Subcutaneous adipose tissue (tissue), 4 donors: ENCODE measurements around the gene DCTPP1. TPM values are rescaled to one million over a fixed set of nuclear protein-coding genes. Genes with fewer than 3 reads are reported as not detected.

Experiments
- total RNA-seq, 4 donors: library from RNA; depleted of rRNA; stranded (reverse); fragments of >200 nt; gene quantifications; one replicate each; pipeline ENCODE4 v1.1.0, GENCODE V29; 2016
- TF ChIP-seq, protein P1 (sequence below): fragments of 450-650 bp; IDR thresholded peaks from one replicate; pipeline ENCODE4 v1.5.1; 2016; ENCODE audit warnings: low read depth, mild to moderate bottlenecking, control low read depth, antibody characterized with exemption, moderate library complexity

Gene DCTPP1
- total RNA-seq, 4 donors from 2014 or later: 8.8 to 20.1 (median 15.2) TPM

DNA sequence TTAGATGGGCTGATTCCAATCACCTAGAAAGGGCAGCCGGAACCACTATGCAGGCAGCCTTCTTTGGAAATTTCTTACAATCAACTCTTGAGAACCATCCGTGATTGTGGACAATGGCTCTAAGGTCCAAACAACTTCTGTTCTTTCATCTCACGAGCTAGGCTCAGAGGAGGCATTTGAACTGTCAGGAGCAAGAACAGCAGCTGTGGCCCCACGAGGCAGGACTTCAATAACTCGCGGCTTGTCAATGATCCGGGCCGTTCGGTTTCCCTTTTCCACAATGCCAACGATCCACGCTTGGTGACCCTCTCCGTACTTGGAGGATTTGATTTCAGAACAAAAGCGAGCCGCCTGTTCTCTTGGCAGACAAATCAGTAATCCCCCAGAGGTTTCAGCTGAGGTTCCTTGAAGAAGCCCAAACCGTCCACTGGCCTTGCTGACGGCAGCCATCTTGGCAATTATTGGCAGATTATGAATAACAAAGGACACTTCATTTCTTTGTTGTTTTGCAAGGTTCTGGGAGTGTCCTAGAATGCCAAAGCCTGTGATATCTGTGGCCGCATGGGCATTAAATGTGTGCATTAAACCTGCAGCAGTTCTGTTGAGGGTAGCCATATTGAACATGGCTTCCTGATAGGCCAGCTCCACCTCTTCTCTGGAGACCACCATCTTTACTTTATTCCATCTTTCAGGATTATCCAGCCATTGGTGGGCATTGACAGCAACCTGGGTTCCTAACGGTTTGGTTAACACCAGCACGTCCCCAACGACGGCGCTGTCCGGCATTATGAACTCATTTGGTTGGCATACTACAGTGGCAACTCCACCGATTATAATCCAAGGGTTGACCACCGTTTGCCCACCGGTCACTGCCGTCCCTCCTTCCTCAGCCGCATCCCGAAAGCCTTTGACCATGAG lies 14.7 kb upstream of the DCTPP1 start:
- TF ChIP-seq, protein P1, sequence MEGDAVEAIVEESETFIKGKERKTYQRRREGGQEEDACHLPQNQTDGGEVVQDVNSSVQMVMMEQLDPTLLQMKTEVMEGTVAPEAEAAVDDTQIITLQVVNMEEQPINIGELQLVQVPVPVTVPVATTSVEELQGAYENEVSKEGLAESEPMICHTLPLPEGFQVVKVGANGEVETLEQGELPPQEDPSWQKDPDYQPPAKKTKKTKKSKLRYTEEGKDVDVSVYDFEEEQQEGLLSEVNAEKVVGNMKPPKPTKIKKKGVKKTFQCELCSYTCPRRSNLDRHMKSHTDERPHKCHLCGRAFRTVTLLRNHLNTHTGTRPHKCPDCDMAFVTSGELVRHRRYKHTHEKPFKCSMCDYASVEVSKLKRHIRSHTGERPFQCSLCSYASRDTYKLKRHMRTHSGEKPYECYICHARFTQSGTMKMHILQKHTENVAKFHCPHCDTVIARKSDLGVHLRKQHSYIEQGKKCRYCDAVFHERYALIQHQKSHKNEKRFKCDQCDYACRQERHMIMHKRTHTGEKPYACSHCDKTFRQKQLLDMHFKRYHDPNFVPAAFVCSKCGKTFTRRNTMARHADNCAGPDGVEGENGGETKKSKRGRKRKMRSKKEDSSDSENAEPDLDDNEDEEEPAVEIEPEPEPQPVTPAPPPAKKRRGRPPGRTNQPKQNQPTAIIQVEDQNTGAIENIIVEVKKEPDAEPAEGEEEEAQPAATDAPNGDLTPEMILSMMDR: no peak

DNA sequence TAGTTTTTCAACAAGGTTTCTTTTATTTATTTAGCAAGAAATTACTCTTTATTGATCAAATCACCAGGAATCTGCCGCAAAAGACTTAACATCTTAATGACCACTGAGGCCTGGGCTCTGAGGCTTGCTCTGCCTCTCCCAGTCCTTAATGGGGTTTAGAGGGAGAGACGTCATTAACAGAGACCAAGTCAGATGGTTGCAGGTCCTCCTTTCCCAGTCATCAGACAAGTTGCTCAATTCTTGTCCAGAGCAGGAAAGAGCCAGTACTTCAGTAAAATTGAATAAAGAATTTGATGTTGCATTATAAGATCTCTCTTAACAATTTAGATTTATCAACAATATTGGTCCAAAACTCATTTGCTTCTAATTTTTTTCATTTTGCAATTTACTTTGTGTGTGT lies 13.8 kb upstream of the DCTPP1 start:
- TF ChIP-seq, protein P1: no peak

DNA sequence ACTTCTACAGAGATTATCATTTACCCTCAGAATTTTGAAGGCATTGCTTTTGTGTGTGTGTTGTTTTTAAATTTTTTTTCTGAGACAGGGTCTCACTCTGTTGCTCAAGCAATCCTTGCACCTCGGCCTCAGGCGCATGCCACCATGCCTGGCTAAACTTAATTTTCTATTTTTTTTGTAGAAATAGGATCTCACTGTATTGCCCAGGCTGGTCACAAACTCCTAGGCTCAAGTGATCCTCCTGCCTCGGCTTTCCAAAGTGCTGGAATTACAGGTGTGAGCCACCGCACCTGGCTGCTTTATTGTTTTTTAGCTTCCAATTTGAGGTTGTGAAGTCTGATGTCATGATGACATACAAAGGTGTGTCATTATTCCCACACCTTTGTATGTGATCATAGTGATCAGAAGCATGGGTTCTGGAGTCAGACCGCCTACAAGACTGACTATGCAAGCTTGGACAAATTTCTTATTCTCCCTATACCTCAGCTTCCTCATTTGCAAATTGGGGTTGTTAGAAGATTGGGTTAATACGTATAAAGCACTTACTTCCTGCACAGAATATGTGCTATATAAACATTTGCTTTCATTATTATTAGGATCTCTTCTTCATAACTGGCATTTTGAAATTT lies 10.0 kb upstream of the DCTPP1 start:
- TF ChIP-seq, protein P1: no peak

DNA sequence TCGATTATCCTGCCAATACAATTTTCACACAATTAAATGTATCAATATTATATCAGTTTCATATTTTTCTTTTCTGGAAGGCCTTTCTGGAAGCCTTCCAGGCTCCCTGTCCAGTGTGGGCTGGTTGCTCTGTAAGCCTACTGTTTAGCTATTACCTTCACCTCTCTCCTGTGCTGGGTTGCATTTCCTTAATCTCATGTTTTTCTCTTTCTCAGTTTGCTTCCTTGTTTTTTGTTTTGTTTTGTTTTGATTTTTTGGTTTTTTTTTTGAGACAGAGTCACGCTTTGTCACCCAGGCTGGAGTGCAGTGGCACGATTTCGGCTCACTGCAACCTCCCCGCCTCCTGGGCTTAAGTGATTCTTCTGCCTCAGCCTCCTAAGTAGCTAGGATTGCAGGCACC lies 9.0 kb upstream of the DCTPP1 start:
- TF ChIP-seq, protein P1: no peak

DNA sequence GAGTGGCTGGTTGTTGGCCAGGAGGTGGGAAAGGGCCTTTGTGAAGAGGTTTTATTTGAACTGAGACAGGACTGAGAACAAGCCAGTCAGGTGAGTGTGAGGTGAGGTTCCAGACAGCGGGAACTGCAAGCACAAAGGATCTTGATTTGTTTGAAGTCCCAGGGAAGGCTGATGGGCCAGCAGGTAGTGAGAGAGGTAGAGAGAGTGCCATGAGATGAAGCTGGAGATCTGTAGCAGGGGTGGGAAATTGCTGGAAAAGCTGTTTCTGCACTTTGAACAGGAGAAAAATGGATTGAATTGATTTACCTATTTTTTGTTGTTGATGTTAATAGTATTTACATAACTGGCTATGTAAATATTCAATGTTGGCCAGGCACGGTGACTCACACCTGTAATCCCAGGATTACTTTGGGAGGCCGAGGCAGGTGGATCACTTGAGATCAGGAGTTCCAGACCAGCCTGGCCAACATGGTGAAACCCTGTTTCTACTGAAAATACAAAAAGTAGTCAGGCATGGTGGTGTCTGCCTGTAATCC lies 7.7 kb upstream of the DCTPP1 start:
- TF ChIP-seq, protein P1: no peak

DNA sequence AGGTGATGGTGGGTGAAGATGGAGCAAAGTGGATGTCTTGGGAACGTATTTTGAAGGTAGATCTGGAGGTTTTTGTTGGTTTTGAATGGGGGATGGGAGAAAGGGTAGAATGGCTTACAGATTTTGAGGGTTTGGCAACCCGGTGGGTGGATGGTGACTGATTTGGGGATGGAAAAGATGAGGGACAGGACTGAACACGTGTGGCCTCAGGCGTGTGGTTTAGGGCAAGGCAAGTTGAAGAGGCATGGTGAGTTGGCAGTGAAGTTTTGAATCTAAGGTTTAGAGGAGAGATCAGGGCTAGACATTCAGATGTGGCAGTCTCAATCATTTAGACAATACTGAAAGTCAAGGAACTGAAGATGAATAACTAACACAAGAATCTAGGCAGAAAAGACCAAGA lies 5.0 kb upstream of the DCTPP1 start:
- TF ChIP-seq, protein P1: no peak

DNA sequence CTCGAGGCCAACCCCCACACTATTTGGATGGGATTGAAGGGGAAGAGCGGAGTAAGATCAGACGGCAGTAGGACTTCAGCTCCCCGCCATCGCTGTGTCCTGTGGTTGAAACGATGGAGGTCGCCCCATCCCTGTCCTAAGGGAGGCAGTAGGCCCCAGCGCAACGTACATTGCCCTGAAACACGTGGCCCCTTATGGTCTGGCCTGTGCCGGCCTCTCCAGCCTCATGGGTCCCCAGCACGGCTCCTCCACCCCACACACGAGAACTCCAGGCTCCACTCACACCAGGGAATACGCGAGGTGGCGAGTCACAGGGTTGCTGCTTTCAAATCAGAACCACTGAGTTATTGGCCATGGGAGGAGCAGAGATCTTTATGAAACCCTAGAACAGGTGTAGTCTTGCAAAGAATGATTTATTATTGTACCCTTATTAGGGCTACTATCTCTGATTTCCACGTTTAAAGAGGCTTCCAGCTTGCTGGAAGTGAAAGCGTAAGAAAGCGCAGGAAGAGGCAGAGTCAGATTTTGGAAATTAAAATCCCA lies 669 bp upstream of the DCTPP1 start:
- TF ChIP-seq, protein P1: no peak
